Trophoblast cell (in vitro differentiated cells and primary cell): ENCODE results near the gene KDM4B.

Source experiments
- DNase-seq, 2 donors: peaks; one replicate each; pipeline ENCODE4 v3.0.0-alpha.2; 2016
- H2AFZ ChIP-seq: 2 replicates; pipeline ENCODE4 v1.6.1; 2013; ENCODE audit warnings: low read length, moderate library complexity, mild to moderate bottlenecking; ENCODE audit not compliant: insufficient read depth, poor library complexity
- H2AK5ac ChIP-seq: 2 replicates; pipeline ENCODE4 v1.6.1; 2013; ENCODE audit warnings: mild to moderate bottlenecking, low read length
- H2BK120ac ChIP-seq: 2 replicates; pipeline ENCODE4 v1.6.1; 2013; ENCODE audit warnings: low read length, mild to moderate bottlenecking, moderate library complexity; ENCODE audit not compliant: insufficient read depth, poor library complexity
- H2BK12ac ChIP-seq: 2 replicates; pipeline ENCODE4 v1.6.1; 2013; ENCODE audit warnings: mild to moderate bottlenecking, low read length, moderate library complexity
- H2BK5ac ChIP-seq: 2 replicates; pipeline ENCODE4 v1.6.1; 2013; ENCODE audit warnings: low read length, low read depth, moderate library complexity, mild to moderate bottlenecking; ENCODE audit not compliant: poor library complexity
- H3K14ac ChIP-seq: 2 replicates; pipeline ENCODE4 v1.6.1; 2013; ENCODE audit warnings: mild to moderate bottlenecking, low read length
- H3K18ac ChIP-seq: 2 replicates; pipeline ENCODE4 v1.6.1; 2013; ENCODE audit warnings: mild to moderate bottlenecking, low read length
- H3K23ac ChIP-seq: 2 replicates; pipeline ENCODE4 v1.6.1; 2013; ENCODE audit warnings: low read length
- H3K27ac ChIP-seq: 2 replicates; pipeline ENCODE4 v1.5.1; 2013; ENCODE audit warnings: low read depth, mild to moderate bottlenecking, inconsistent platforms, low read length, moderate library complexity
- H3K27me3 ChIP-seq: 2 replicates; pipeline ENCODE4 v1.6.1; 2013; ENCODE audit warnings: inconsistent platforms, mild to moderate bottlenecking, low read length, moderate library complexity; ENCODE audit not compliant: insufficient read depth
- H3K36me3 ChIP-seq, 2 experiments: 1 replicate in 1 of 2; 2 replicates in 1 of 2; pipeline ENCODE4 v1.6.1; 2013; ENCODE audit warnings: low read length in 2 of 2, mild to moderate bottlenecking in 2 of 2, moderate library complexity in 1 of 2; ENCODE audit not compliant: insufficient read depth in 2 of 2, control insufficient read depth in 1 of 2
- H3K4ac ChIP-seq: 2 replicates; pipeline ENCODE4 v1.6.1; 2013; ENCODE audit warnings: low read depth, mild to moderate bottlenecking, low read length, moderate library complexity
- H3K4me1 ChIP-seq, 2 experiments: 1 replicate in 1 of 2; 2 replicates in 1 of 2; pipeline ENCODE4 v1.6.1; 2013; ENCODE audit warnings: low read length in 2 of 2, mild to moderate bottlenecking in 2 of 2, moderate library complexity in 1 of 2; ENCODE audit not compliant: insufficient read depth in 2 of 2, control insufficient read depth in 1 of 2
- H3K4me2 ChIP-seq: 2 replicates; pipeline ENCODE4 v1.6.1; 2013; ENCODE audit warnings: inconsistent platforms, mild to moderate bottlenecking, low read length, moderate library complexity
- H3K4me3 ChIP-seq: 2 replicates; pipeline ENCODE4 v1.5.1; 2013; ENCODE audit warnings: mild to moderate bottlenecking, low read depth, low read length, inconsistent platforms
- H3K79me1 ChIP-seq: one replicate; pipeline ENCODE4 v1.6.1; 2013; ENCODE audit warnings: low read length
- H3K79me2 ChIP-seq: 2 replicates; pipeline ENCODE4 v1.6.1; 2013; ENCODE audit warnings: low read length, mild to moderate bottlenecking; ENCODE audit not compliant: control insufficient read depth, insufficient read depth, poor library complexity
- H3K9ac ChIP-seq: 2 replicates; pipeline ENCODE4 v1.6.1; 2013; ENCODE audit warnings: mild to moderate bottlenecking, low read length
- H3K9me3 ChIP-seq: 2 replicates; pipeline ENCODE4 v1.6.1; 2013; ENCODE audit warnings: low read depth, mild to moderate bottlenecking, control low read depth, inconsistent platforms, low read length; ENCODE audit not compliant: insufficient read depth
- H4K12ac ChIP-seq: 2 replicates; pipeline ENCODE4 v1.6.1; 2013; ENCODE audit warnings: low read depth, mild to moderate bottlenecking, low read length, moderate library complexity
- H4K8ac ChIP-seq: 2 replicates; pipeline ENCODE4 v1.6.1; 2013; ENCODE audit warnings: low read depth, mild to moderate bottlenecking, low read length, moderate library complexity
- H4K91ac ChIP-seq: one replicate; pipeline ENCODE4 v1.6.1; 2013; ENCODE audit warnings: low read depth, mild to moderate bottlenecking, low read length, moderate library complexity
- WGBS: extraction: QIAGEN DNeasy Blood & Tissue Kit; methylation state at CpG from one replicate; pipeline ENCODE4 v1.1.7; 2013; ENCODE audit warnings: missing lambda C conversion rate; ENCODE audit not compliant: insufficient read length, insufficient coverage; ENCODE audit errors: extremely low coverage; 5-methylcytosine and 5-hydroxymethylcytosine counted together

Gene KDM4B

GRCh38 chr19:5083547-5083965 is 114.6 kb downstream of the KDM4B start:
- no CpG with 5 or more reads among the region's 13 CpGs for WGBS

GRCh38 chr19:5085566-5085965 is 116.7 kb downstream of the KDM4B start:
- no peak overlapping the region for H3K4me3 ChIP-seq
- H2BK5ac ChIP-seq = no peak overlapping the region
- H4K12ac ChIP-seq = no peak overlapping the region
- H2AFZ ChIP-seq = no peak overlapping the region
- H3K9me3 ChIP-seq = no peaks in the 10 kb centered on the region
- no peak for DNase-seq
- H3K4me2 ChIP-seq = no peak overlapping the region
- H3K4ac ChIP-seq = no peak overlapping the region
- no peak overlapping the region for H3K9ac ChIP-seq
- no peaks in the 10 kb centered on the region for H3K79me2 ChIP-seq
- no peak overlapping the region for H2BK12ac ChIP-seq
- peaks cover 78 to 80% of the 10 kb centered on the region in 2 experiments for H3K36me3 ChIP-seq
- H2BK120ac ChIP-seq = no peak overlapping the region
- H3K27ac ChIP-seq = no peak overlapping the region
- no peak overlapping the region for H4K91ac ChIP-seq
- H3K4me1 ChIP-seq = peaks cover 0 to 4% of the 10 kb centered on the region in 2 experiments
- H3K79me1 ChIP-seq = no peaks in the 10 kb centered on the region
- H3K18ac ChIP-seq = no peak overlapping the region
- H2AK5ac ChIP-seq = no peak overlapping the region
- H3K23ac ChIP-seq = no peak overlapping the region
- H3K14ac ChIP-seq = no peak overlapping the region
- WGBS = no CpG with 5 or more reads among the region's 20 CpGs
- no peaks in the 10 kb centered on the region for H3K27me3 ChIP-seq
- H4K8ac ChIP-seq = no peak overlapping the region

More at GRCh38 chr19:5083547-5083965, 114.6 kb downstream of the KDM4B start:
- Histone ChIP-seq H3K79me2 (no peaks in the 10 kb centered on the region), H3K4me2 (no peak overlapping the region), H2AK5ac (no peak overlapping the region), H4K12ac (no peak overlapping the region), H3K14ac (no peak overlapping the region), H2BK5ac (no peak overlapping the region), H4K8ac (no peak overlapping the region), H3K27ac (no peak overlapping the region), H3K36me3 (peaks cover 83 to 84% of the 10 kb centered on the region in 2 experiments), H3K27me3 (no peaks in the 10 kb centered on the region), H3K4me3 (no peak overlapping the region), H3K4ac (no peak overlapping the region), H2BK12ac (no peak overlapping the region), H3K4me1 (peaks cover 0 to 4% of the 10 kb centered on the region in 2 experiments), H3K23ac (no peak overlapping the region), H2BK120ac (no peak overlapping the region), H4K91ac (no peak overlapping the region), H2AFZ (no peak overlapping the region), H3K18ac (no peak overlapping the region), H3K9me3 (no peaks in the 10 kb centered on the region), H3K79me1 (no peaks in the 10 kb centered on the region), H3K9ac (no peak overlapping the region)
- no peak for DNase-seq

GRCh38 chr19:5086230-5086629 is 117.3 kb downstream of the KDM4B start:
- H3K27me3 ChIP-seq = no peaks in the 10 kb centered on the region

GRCh38 chr19:5086725-5087439 is 118.0 kb downstream of the KDM4B start:
- H3K14ac ChIP-seq = no peak overlapping the region
- H2BK5ac ChIP-seq = no peak overlapping the region
- no peak overlapping the region for H3K27ac ChIP-seq
- H3K18ac ChIP-seq = no peak overlapping the region
- no peaks in the 10 kb centered on the region for H3K79me1 ChIP-seq
- no peak overlapping the region for H3K4me3 ChIP-seq
- no peak overlapping the region for H4K91ac ChIP-seq
- H3K4me2 ChIP-seq = no peak overlapping the region
- no peak overlapping the region for H4K12ac ChIP-seq
- no peak overlapping the region for H2AFZ ChIP-seq
- H3K9ac ChIP-seq = no peak overlapping the region
- peaks cover 77% of the 10 kb centered on the region in 2 experiments for H3K36me3 ChIP-seq
- H3K4me1 ChIP-seq = peaks cover 0 to 4% of the 10 kb centered on the region in 2 experiments
- no peak overlapping the region for H3K23ac ChIP-seq
- no peak overlapping the region for H2BK12ac ChIP-seq
- H3K27me3 ChIP-seq = no peaks in the 10 kb centered on the region
- no peaks in the 10 kb centered on the region for H3K9me3 ChIP-seq
- no peak overlapping the region for H4K8ac ChIP-seq
- no peak overlapping the region for H2BK120ac ChIP-seq
- no peaks in the 10 kb centered on the region for H3K79me2 ChIP-seq
- no peak overlapping the region for H3K4ac ChIP-seq
- H2AK5ac ChIP-seq = no peak overlapping the region
- DNase-seq = no peak
- no CpG with 5 or more reads among the region's 20 CpGs for WGBS

More at GRCh38 chr19:5086230-5086629, 117.3 kb downstream of the KDM4B start:
- Histone ChIP-seq H3K4me1 (peaks cover 0 to 4% of the 10 kb centered on the region in 2 experiments), H2BK5ac (no peak overlapping the region), H3K4me3 (no peak overlapping the region), H3K27ac (no peak overlapping the region), H3K36me3 (peaks cover 78 to 80% of the 10 kb centered on the region in 2 experiments), H3K9ac (no peak overlapping the region), H2AK5ac (no peak overlapping the region), H3K9me3 (no peaks in the 10 kb centered on the region), H3K14ac (no peak overlapping the region), H3K18ac (no peak overlapping the region), H2BK120ac (no peak overlapping the region), H2BK12ac (no peak overlapping the region), H3K79me2 (no peaks in the 10 kb centered on the region), H3K79me1 (no peaks in the 10 kb centered on the region), H4K91ac (no peak overlapping the region), H3K4ac (no peak overlapping the region), H2AFZ (no peak overlapping the region), H4K8ac (no peak overlapping the region), H3K4me2 (no peak overlapping the region), H4K12ac (no peak overlapping the region), H3K23ac (no peak overlapping the region)
- no CpG with 5 or more reads among the region's 19 CpGs for WGBS
- DNase-seq = no peak
